Fibroblast of the aortic adventitia (primary cell): ENCODE data around the gene DNASE2. TPM values are rescaled to one million over a fixed set of nuclear protein-coding genes. Genes with fewer than 3 reads are reported as not detected.

Experiments
- DNase-seq: peaks from one replicate; pipeline ENCODE4 v3.0.0-alpha.2; 2010; ENCODE audit warnings: low read depth
- H3K4me3 ChIP-seq: 2 replicates; pipeline ENCODE4 v1.5.1; 2011; ENCODE audit warnings: low read depth, mild to moderate bottlenecking, control low read depth, low read length, moderate library complexity
- CTCF ChIP-seq: IDR thresholded peaks from 2 replicates; pipeline ENCODE4 v1.5.1; 2011; ENCODE audit warnings: mild to moderate bottlenecking, low read length, control low read depth, inconsistent platforms; ENCODE audit not compliant: insufficient read depth
- total RNA-seq: library from RNA; depleted of rRNA; stranded (reverse); fragments of >200 nt; gene quantifications from 2 replicates; pipeline ENCODE4 v1.2.3, GENCODE V29; 2012; ENCODE audit warnings: low replicate concordance

DNASE2 gene
- total RNA-seq, 1 donor, result 23.4 TPM

DNA sequence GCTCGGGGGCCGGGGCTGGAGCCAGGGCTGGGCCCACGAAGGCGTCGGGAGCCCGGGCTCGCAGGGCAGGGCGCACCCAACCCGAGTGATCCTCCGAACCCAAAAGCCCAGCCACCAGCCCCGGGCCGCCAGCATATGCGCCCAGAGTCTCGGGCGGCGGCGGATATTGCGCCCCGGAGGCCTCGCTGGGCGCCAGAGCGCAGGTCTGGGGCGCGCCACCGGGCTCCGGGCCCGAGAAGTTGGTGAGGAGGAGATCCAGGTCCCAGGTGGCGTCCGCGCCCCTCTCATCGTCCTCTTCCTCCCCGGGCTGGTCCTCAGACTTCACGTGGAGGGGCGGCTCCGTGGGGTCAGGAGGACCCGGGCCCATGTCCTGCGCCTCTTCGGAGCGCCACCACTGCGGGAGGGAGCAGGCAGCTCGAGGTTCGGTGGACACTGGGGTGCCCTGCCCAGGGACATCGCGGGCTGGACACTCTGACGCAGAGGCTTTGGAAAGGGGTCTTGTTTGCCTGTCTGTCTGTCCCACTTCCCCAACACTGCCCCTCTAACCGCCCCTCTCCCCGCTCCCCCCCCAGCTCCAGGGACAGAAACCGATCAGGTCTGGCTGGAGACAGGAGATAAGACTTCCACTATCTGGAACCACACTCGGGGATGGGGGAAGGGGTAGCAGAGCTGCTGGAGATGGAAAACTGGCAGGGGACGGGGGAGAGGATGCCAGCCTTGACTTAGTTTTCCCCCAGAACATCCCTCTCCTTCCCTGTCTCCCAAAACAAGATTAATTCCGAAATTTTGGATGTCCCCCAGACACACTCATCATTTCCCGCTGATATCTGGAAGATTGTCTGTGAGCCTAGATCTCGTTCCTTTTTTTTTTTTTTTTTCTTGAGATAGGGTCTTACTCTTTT, 4.8 kb upstream of the DNASE2 start:
- no peak for TF ChIP-seq CTCF
- DNase-seq, result no peak
- no peak overlapping the region for H3K4me3 ChIP-seq

GRCh38 chr19:12884926-12885748, 3.9 kb upstream of the DNASE2 start:
- peak; percentile 22 for DNase-seq
- peak overlapping the region; percentile 17 for H3K4me3 ChIP-seq

GRCh38 chr19:12884627-12884925, 3.3 kb upstream of the DNASE2 start:
- TF ChIP-seq CTCF, result no peak
- no peak for DNase-seq
- no peak overlapping the region for H3K4me3 ChIP-seq

More at GRCh38 chr19:12884926-12885748, 3.9 kb upstream of the DNASE2 start:
- peak; percentile 43 for TF ChIP-seq CTCF

- no peak for DNase-seq
- no peak for TF ChIP-seq CTCF
- no peak overlapping the region for H3K4me3 ChIP-seq
These were observed 3.0 kb upstream of the DNASE2 start for GRCh38 chr19:12884202-12884601.

- H3K4me3 ChIP-seq, result no peak overlapping the region
- DNase-seq, result no peak
- TF ChIP-seq CTCF, result no peak
These were observed 1.3 kb upstream of the DNASE2 start for GRCh38 chr19:12882589-12882988.

- peak; percentile 37 for DNase-seq
- H3K4me3 ChIP-seq, result peak overlapping the region; percentile 88
- TF ChIP-seq CTCF, result no peak
These were observed 588 bp downstream of the DNASE2 start for GRCh38 chr19:12880551-12881171.
